ENCODE data around the gene PFN1. TPM values are rescaled to one million over a fixed set of nuclear protein-coding genes. Genes with fewer than 3 reads are reported as not detected.

PFN1 gene
- total RNA-seq, 1 experiment from 2014 or later, result 1,213 TPM

- TF ChIP-seq CBX3 (IDR thresholded peaks at IDR 0.05; ENCODE audit: low read depth) (no peak), ZFX (IDR thresholded peaks at IDR 0.05) (peak; percentile 75; the same call in 1 of the 2 replicates), EGR1 (IDR thresholded peaks at IDR 0.05; ENCODE audit: low read depth) (peak; percentile 77), FOSL1 (IDR thresholded peaks at IDR 0.05; ENCODE audit: low read depth) (no peak), SRF (IDR thresholded peaks at IDR 0.05; ENCODE audit: low read depth) (peak; percentile 90), SP1 (IDR thresholded peaks at IDR 0.05; ENCODE audit: low read depth) (no peak; the same call in 1 of the 2 replicates), JUND (IDR thresholded peaks at IDR 0.05) (no peak)
These were observed 38.8 kb upstream of the PFN1 start, which contains the start of gene CAMTA2 (continued) for GRCh38 chr17:4986951-4987766.

GRCh38 chr17:4986403-4986802 lies 38.1 kb upstream of the PFN1 start:
- Histone ChIP-seq H3K27me3 (ENCODE audit: insufficient read depth, low read length) (no peaks in the 10 kb centered on the region), H3K9me3 (ENCODE audit: control insufficient read depth in 1 of 2, insufficient read depth in 1 of 2, low read depth in 1 of 2, low read length in 2 of 2) (no peaks in the 10 kb centered on the region), H3K9ac (ENCODE audit: low read length) (peak overlapping the region; percentile 90), H3K4me3 (replicated peaks in 1 of 2; ENCODE audit: low read depth in 1 of 2, low read length in 2 of 2) (peak overlapping the region; percentile 72 to 97), H3K27ac (ENCODE audit: low read depth, low read length) (peak overlapping the region; percentile 84), H3K79me2 (ENCODE audit: insufficient read depth, low read length) (peaks cover 15% of the 10 kb centered on the region), H3K4me2 (ENCODE audit: low read length) (peak overlapping the region; percentile 99), H2AFZ (ENCODE audit: low read depth, low read length, poor library complexity, severe bottlenecking) (no peak overlapping the region), H3K36me3 (ENCODE audit: control insufficient read depth in 1 of 2, insufficient read depth in 2 of 2, low read length in 2 of 2) (peaks cover 2 to 8% of the 10 kb centered on the region in 2 experiments; a peak in 1 of 4 replicates), H3K9me2 (ENCODE audit: insufficient read depth) (no peaks in the 10 kb centered on the region), H4K20me1 (ENCODE audit: insufficient read depth) (no peaks in the 10 kb centered on the region), H3K4me1 (ENCODE audit: control insufficient read depth in 1 of 2, insufficient read depth in 2 of 2, low read length in 2 of 2) (peaks cover 7 to 24% of the 10 kb centered on the region in 2 experiments)
- ATAC-seq (peak; percentile 10), DNase-seq (ENCODE audit: low read depth, low spot score) (no peak)
- TF ChIP-seq MAX (IDR thresholded peaks at IDR 0.05) (no peak), EZH2phosphoT487 (IDR thresholded peaks at IDR 0.05; ENCODE audit: borderline replicate concordance) (no peak), POLR2AphosphoS5 (IDR thresholded peaks at IDR 0.05; ENCODE audit: low read depth, low read length) (peak; percentile 46; the same call in 1 of the 2 replicates)
- intact Hi-C loops (cut with micrococcal nuclease), result loop anchor here (2.0 to 5.0 kb wide), 2 partner anchors 39 to 78 kb away; partner anchors contain the start of gene PFN1
- CTCF ChIA-PET, result interaction anchor here (1.1 kb wide), 1 partner anchor 77 kb away, joined by 7 read pairs; no protein-coding TSS in a partner anchor
- BruUV-seq (replicated peaks), result TSS peak; percentile 42
- RAD21 ChIA-PET (ENCODE audit: low non-redundant PET in 1 of 2, low total read pairs in 2 of 2, uncharacterized antibody in 2 of 2, unreplicated experiment in 2 of 2), result no interaction called here
- POLR2A ChIA-PET, result interaction anchor here (1.6 to 1.9 kb wide), 5 partner anchors 11 to 77 kb away, joined by 4 to 16 read pairs (median 7); partner anchors contain the start of genes INCA1, KIF1C, RNF167 and SLC25A11

Data from HCT116 (cell line).